D721Med (cell line): Measurements from ENCODE around the gene PLSCR5.
A peak's percentile ranks its signal among the peaks of the same experiment; 100 is the strongest.

ENCODE experiments used
- DNase-seq: peaks from one replicate; pipeline ENCODE4 v3.0.0; 2011; ENCODE audit warnings: low spot score; ENCODE audit not compliant: insufficient read length
- FAIRE-seq: peaks from 2 replicates; lab custom pipeline; 2011; peaks lifted over from hg19 to GRCh38; lab: Jason Lieb, UNC
- CTCF ChIP-seq: IDR thresholded peaks from 2 replicates; pipeline ENCODE4 v1.5.1; 2012; ENCODE audit warnings: mild to moderate bottlenecking, control low read depth; ENCODE audit not compliant: insufficient read depth; ENCODE audit errors: missing control alignments

PLSCR5 gene

GRCh38 chr3:146605106-146605505 is at the start of gene PLSCR5:
PLSCR5 (minus strand) TSS chr3:146605346; CDS start chr3:146605212, 134 bp downstream.
- FAIRE-seq = no peak
- no peak for TF ChIP-seq CTCF
- no peak for DNase-seq

DNA sequence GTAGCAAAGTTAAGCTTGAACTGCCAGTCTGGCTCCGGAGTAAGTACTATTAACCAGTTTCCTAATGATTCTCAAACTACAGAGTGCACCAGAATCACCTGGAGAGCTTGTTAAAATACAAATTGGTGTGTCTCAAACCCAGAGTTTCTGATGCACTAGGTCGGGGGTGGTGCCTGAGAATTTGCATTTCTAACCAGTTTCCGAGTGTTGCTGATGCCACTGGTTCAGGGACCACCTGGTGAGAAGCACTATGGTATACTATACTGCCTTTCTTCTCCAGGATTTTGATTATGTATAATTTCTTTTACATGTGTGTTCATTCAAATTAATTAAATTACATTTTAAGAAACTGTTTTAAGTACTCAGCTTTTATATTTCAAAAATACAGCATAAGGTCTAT is 48.8 kb upstream of the PLSCR5 start:
- DNase-seq (no peak), FAIRE-seq (no peak)
- TF ChIP-seq CTCF = no peak

- no peak for FAIRE-seq
- TF ChIP-seq CTCF = no peak
Measured at GRCh38 chr3:146650691-146651442, 45.7 kb upstream of the PLSCR5 start.

DNA sequence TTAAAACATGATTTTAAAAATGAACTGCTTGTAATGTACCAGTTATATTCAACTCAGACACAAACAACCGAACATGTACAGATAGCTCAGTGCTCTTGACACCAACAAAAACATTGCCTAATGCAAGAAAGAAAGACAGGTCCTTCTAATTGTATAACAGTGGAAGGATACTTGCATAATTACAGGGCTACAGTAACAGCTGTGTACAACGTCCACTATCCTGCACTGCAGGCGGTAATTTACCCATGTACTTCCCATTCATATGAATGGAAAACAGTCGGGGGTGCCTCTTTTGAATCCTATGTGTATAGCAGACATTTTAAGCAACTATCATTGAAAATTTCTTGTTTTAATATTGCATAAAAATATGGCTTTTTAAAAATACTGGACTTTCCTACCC is 41.1 kb upstream of the PLSCR5 start:
- DNase-seq = no peak
- no peak for FAIRE-seq
- no peak for TF ChIP-seq CTCF

More at GRCh38 chr3:146650691-146651442, 45.7 kb upstream of the PLSCR5 start:
- no peak for DNase-seq

- DNase-seq = no peak
- peak; percentile 80 for TF ChIP-seq CTCF
- FAIRE-seq = peak; percentile 94
Measured at GRCh38 chr3:146640955-146641867, 36.1 kb upstream of the PLSCR5 start.

GRCh38 chr3:146640361-146640760 is 35.2 kb upstream of the PLSCR5 start:
- FAIRE-seq (peak; percentile 86), DNase-seq (no peak)
- TF ChIP-seq CTCF = no peak
